Measurements from ENCODE around the gene CD72. TPM values are rescaled to one million over a fixed set of nuclear protein-coding genes. Genes with fewer than 3 reads are reported as not detected.

The CD72 gene, protein sequence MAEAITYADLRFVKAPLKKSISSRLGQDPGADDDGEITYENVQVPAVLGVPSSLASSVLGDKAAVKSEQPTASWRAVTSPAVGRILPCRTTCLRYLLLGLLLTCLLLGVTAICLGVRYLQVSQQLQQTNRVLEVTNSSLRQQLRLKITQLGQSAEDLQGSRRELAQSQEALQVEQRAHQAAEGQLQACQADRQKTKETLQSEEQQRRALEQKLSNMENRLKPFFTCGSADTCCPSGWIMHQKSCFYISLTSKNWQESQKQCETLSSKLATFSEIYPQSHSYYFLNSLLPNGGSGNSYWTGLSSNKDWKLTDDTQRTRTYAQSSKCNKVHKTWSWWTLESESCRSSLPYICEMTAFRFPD
- total RNA-seq (2014; rRNA removed; shearing (Covaris generic)), result 0.43 and 0.63 TPM in 2 replicates
- not detected in 2 replicates for polyA plus RNA-seq (2015; cell fraction: cytosol; rRNA removed)
- 3.9 TPM in 1 of 2 replicates, not detected in the other for polyA plus RNA-seq (2015; cell fraction: nucleus; rRNA removed)

DNA sequence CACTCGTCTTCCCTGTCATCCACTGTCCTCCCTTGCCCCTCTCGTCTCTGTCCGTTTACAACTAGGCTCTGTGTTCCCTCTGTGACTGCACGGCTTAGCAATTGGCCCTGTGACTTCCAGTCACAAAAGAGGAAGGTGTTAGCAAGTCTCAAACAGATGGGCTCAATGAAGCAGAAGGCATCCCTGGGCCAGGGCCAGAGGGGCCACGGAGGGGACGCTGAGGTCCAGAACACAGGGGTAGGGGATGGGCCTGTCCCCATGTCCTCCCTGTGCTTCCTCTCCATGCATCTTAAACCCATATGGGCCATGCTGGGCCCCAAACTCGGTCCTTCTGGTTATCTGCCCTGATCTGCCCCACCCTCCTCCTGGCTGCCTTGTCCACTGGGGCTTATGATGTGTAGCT is at the start of gene CD72:
TSS of gene CD72 (minus strand) at position 89 of the 403 bp plus-strand sequence. CDS start 110 bp downstream, outside the sequence.
- in situ Hi-C loops (cut with HindIII; ENCODE audit: low pct_unique_long_range_greater_than_20kb, low sequenced_read_pairs), result no loop called here

DNA sequence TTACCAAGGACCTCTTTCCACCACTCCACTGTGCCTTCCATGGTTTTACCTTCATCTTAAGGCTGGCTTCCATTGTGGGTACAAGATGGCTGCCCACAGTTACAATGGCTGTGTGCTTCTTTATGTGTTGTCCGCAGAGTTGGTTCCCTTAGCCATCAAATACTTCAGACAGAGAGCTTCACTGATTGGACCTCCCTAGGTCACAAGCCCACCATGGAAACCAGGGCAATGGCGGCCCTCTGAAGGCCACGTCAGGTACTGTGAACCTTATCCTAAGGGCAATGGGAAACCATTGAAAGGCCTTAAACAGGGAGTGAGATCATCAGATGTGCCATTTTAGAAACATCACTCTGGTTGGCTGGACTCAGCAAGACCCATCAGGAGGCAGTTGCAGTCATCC is 49.7 kb upstream of the CD72 start:
- in situ Hi-C loops (cut with HindIII; ENCODE audit: low pct_unique_long_range_greater_than_20kb, low sequenced_read_pairs), result no loop called here
- DNase-seq (ENCODE audit: low read depth, low spot score), result no peak

More for the DNA sequence above, at the start of gene CD72:
- no peak for DNase-seq (ENCODE audit: low read depth, low spot score)

DNA sequence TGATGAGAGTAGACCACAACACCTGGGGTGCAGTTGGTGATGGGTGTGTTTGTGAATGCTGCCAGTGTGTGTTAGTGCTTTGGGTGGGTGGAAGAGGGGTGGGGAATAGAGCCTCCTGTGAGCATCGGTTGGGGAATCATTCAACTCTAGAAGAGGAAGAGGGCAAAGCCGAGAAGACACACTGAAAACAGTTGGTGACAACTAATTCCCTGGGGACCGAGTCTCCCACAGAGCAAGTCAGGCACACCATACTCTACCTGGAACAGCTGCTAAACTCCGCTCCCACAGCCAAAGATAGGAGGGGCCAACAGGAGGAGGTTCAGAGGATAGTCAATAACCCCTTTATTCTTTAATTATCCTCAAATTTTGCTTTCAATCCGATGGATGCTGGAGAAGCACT is 48.3 kb upstream of the CD72 start:
- in situ Hi-C loops (cut with HindIII; ENCODE audit: low pct_unique_long_range_greater_than_20kb, low sequenced_read_pairs), result no loop called here
- DNase-seq (ENCODE audit: low read depth, low spot score), result no peak

DNA sequence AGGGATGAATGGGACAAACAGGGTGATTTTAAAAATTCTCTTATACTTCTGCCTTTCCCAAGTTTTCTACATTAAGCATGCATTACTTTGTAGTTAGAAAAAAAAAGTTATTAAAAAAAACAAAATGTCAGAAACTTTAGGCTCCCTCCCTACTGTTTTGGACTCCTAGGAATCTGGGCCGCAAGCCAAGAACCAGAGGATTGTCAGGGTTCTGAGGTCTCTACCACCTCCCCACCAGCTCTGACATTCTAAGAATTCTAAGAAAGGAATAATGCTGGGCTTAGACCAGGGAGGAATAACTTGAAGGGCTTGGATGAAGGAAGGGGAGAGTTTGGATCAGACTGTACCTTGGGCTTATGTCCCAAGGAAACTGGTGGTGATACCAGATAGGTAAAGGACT is 47.8 kb upstream of the CD72 start:
- in situ Hi-C loops (cut with HindIII; ENCODE audit: low pct_unique_long_range_greater_than_20kb, low sequenced_read_pairs), result no loop called here

DNA sequence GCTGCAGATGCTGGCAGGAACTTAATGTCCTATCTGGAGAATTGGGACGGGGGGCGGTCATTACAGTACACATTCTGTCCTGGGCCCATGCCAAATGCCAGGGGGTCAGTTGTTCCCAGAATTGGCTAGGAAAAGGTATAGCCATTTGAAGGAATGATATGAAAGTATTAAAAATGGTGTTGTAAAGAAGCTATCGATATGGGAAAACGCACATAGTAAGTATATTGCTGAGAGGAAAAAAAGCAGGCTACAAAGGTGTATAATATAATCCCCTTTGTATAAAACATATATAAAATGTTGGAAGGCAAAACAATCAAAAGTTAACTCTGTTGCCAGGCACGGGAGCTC is 47.2 kb upstream of the CD72 start:
- in situ Hi-C loops (cut with HindIII; ENCODE audit: low pct_unique_long_range_greater_than_20kb, low sequenced_read_pairs), result no loop called here
- no peak for DNase-seq (ENCODE audit: low read depth, low spot score)

More for the DNA sequence above, 47.8 kb upstream of the CD72 start:
- DNase-seq (ENCODE audit: low read depth, low spot score), result no peak

DNA sequence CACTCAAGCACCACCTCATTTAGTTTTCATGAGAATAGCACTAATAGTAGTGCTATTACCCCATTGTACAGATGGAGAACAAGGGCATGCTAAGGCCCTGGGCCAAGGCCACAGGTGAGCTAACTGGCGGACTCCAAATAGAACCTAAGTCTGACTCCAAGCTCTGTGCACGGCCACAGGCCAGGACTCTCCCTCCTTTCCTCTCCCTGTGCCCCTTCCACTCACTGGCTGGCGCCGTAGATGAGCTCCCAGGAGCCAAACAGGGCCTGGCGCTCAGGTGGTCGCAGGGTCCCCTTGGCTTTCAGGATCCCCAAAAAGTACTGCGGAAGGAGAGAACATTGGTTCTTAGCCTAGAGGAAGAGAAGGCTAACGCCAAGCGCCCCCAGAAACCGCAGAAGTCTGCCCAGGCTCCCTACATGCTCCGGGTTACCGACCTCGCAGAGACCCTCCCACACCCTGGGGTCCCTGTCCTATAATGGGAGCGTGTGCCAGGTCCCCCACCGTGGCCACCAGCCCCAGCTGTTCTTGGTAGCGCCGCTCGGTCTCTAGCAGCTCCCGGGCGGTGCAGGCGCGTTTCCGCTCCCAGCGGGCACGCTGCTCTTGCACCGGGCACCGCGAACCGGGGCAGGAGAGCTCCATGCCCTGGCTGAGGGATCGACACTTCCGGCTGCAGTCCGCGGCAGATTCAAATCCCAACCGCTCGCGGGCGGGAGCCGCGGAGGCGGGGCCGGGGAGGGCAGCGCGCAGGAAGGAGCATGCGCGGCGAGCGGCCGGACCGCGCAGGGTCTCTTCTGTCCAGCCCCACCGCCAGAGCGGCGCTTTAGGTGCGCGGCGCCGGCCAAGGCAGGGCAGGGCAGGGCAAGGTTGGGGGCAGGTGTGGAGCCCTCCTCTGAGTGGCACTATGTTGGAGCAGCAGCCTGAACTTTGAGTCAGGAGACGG is 46.6 kb upstream of the CD72 start, which contains the start of gene ARHGEF39:
TSS of gene ARHGEF39 (minus strand) at position 665 of the 940 bp plus-strand sequence. CDS start at position 639, 26 bp downstream.
- in situ Hi-C loops (cut with HindIII; ENCODE audit: low pct_unique_long_range_greater_than_20kb, low sequenced_read_pairs), result no loop called here
- peak; percentile 82 for DNase-seq (ENCODE audit: low read depth, low spot score)

DNA sequence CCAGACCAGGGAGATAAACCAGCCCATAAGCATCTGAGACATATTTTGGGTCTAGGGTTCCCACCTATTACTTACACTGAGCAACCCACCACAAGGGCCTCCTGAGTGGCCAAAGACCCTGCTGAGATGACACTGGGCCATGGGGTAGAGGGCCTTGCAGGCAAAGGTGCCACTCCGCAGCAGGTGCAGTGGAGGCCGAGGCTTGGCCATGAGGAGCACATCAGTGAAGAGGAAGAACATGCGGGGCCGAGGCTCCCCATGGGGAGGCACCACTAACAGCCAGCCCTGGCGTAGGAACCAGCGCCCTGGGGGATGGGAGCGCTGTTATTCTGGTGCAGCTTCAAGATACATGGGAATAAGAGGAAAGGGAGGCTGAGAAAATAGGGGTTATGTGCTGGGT is 44.2 kb upstream of the CD72 start:
- in situ Hi-C loops (cut with HindIII; ENCODE audit: low pct_unique_long_range_greater_than_20kb, low sequenced_read_pairs), result no loop called here
- DNase-seq (ENCODE audit: low read depth, low spot score), result no peak

DNA sequence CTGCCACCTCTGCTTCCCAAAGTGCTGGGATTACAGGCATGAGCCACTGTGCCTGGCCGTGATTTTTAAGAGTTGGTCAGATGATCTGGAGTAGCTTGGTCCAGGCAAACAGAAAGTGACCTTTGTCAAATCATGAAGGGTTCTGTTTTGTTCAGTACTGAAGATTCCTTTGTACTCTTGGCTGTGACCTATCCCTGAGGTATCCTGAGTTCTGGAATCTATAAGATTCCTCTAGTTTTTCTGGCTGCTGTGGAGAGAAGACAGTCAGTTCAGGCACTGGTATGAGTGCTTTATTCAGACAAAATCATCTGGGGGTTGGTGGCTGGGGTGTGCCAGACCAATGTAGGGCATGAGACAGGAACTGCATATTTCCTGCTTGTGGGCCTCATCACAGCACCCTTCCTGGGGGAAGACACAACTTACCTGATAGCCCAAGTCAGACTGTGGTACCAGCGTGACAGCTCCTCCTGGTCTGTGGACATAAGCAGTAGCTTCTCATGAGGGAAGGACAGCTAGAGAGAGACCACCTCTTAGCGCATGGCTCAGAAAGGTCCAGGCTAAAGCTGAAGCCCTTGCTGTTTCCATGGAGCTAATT is 43.6 kb upstream of the CD72 start:
- in situ Hi-C loops (cut with HindIII; ENCODE audit: low pct_unique_long_range_greater_than_20kb, low sequenced_read_pairs), result no loop called here
- DNase-seq (ENCODE audit: low read depth, low spot score), result peak; percentile 89

DNA sequence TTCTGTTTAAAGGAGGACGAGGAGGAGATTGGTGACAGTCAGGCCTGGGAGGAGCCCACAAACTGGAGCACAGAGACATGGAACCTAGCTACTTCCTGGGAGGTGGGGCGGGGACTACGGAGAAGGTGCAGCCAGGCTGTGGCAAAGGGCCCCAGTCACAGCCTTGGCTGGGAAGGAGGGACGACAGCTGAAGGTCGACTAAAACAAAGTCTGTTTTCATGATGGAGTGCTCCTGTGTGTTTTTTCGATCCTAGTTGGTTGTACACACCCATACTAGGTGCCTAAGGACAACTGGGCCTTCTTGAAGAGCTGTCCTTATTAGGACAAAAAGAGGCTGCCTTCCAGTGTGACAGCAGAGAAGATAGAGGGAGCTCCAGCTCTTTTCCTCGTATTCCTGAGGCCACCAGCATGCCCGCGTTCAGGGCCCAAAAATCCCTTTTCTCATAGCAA is 42.8 kb upstream of the CD72 start:
- DNase-seq (ENCODE audit: low read depth, low spot score), result peak; percentile 55
- in situ Hi-C loops (cut with HindIII; ENCODE audit: low pct_unique_long_range_greater_than_20kb, low sequenced_read_pairs), result no loop called here

DNA sequence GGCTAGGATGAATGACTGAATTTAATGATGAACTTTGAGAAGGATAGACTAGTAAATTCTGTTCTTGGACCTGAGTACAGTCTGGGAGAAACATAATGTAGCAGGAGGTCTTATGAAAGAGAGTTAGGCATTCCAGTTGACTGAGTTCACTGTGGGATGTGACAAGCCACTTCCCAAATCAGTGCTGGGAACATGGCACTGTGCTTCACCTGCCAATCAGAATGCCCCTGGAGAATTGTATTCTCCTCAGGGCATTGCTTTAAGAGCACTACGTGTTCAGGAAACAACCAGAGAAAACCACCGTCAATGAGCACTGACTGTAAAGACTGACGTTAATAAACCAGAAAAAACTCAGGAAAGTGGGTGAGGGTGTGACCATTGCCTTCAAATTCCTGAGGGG is 41.1 kb upstream of the CD72 start:
- in situ Hi-C loops (cut with HindIII; ENCODE audit: low pct_unique_long_range_greater_than_20kb, low sequenced_read_pairs), result no loop called here
- peak; percentile 58 for DNase-seq (ENCODE audit: low read depth, low spot score)

DNA sequence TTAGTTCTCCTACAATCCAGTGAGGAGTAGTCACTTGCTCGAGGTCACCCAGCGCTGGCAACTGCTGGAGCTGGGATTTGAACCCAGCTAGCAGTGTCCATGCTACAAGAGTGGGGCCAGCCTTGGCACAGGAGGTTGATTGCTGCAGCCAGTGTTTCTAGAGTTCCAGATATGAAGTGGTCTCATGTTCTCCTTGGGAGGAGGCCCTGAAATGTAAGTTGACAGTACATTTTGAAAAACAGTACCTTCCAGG is 40.7 kb upstream of the CD72 start:
- in situ Hi-C loops (cut with HindIII; ENCODE audit: low pct_unique_long_range_greater_than_20kb, low sequenced_read_pairs), result no loop called here
- peak; percentile 53 for DNase-seq (ENCODE audit: low read depth, low spot score)

DNA sequence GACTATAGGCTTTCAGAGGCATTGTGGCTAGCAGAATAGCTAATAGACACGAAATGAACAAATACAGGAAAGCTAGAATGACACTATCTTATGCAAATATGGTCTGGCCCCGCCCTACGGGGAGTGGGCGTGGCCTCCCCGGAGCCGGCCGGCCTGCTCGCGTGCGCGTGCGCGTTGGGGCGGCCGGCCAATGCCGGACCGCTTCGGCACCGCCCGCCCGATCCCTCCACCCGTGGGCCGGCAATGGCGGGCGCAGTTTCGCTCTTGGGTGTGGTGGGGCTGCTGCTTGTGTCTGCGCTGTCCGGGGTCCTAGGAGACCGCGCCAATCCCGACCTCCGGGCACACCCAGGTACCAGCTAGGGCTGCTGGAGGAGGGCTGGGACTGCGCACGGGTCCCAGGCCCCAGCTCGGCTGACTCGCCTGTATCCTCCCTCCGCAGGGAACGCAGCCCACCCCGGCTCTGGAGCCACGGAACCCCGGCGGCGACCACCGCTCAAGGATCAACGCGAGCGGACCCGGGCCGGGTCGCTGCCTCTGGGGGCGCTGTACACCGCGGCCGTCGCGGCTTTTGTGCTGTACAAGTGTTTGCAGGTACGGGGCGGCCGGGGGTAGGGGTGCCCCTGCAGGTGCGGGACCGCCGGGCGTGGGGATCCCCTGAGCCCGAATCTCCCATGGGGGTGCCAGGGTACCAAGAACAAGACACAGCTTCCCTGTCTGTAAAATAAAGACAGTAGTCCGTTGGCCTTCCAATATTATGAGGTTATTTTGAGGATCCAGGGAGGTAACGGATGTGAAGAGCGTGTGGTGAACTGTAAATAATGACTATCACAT is 40.1 kb upstream of the CD72 start, which contains the start of gene CCDC107:
TSS of gene CCDC107 (plus strand) at position 156 of the 831 bp plus-strand sequence. CDS start at position 244, 88 bp downstream.
- peak; percentile 75 for DNase-seq (ENCODE audit: low read depth, low spot score)
- in situ Hi-C loops (cut with HindIII; ENCODE audit: low pct_unique_long_range_greater_than_20kb, low sequenced_read_pairs), result no loop called here

DNA sequence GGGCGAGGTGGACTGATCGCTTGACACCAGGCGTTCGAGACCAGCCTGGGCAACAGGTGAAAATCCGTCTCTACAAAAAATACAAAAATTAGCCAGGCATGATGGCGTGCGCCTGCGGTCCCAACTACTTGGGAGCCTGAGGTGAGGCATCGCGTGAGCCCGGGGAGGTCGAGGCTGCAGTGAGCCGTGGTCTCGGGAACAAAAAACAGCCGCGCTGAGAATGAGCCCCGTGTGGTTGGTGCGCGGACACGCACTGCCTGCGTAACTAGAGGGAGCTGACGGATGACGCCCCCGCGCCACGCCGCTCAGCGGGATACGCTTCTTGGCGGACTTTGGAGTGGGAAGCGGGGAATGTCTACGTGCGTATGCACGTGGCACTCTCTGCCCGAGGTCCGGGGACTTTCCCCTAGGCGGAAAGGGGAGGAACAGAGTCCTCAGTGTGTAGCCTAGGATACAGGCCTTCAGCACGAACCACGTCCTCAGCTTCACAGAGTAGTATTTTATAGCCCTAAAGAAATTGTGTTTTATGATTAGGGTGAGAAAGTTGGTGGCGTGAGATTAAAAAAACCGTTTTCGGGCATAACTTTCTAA is 39.4 kb upstream of the CD72 start, which contains the start of gene RMRP:
TSS of gene RMRP (minus strand) at position 474 of the 591 bp plus-strand sequence.
- in situ Hi-C loops (cut with HindIII; ENCODE audit: low pct_unique_long_range_greater_than_20kb, low sequenced_read_pairs), result no loop called here
- peak; percentile 99 for DNase-seq (ENCODE audit: low read depth, low spot score)

DNA sequence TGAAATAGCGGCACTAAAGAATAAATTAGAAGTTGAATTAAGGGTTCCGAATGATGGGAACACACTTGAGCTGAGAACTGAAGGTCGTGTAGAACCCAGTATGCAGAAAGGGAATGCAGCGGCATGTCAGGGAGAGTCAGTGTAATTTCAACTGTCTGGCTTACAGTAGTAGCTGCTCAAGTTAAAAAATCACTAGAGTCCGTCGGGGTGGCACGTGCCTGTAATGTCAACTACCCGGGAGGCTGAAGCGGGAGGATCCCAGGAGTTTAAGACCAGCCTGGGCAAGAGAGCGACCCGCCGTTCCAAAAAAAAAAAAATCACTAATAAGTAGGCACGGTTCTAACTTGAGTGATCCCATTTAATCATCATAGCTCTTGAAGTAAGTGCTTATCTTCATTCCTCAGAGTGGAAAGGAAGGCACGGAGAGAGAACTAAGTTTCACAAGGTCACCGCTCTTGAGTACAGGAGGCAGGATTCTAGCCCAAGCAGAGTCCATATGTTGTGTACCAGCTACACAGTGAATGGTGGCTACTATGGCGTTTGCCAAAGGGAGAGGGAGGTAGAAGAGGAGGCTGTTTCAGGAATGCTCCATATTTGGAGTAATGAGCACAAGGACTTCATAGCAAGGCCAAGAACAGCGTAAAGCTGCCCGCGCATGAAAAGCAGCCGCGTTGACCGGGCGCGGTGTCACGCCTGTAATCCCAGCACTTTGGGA is 38.8 kb upstream of the CD72 start:
- no peak for DNase-seq (ENCODE audit: low read depth, low spot score)
- in situ Hi-C loops (cut with HindIII; ENCODE audit: low pct_unique_long_range_greater_than_20kb, low sequenced_read_pairs), result no loop called here

DNA sequence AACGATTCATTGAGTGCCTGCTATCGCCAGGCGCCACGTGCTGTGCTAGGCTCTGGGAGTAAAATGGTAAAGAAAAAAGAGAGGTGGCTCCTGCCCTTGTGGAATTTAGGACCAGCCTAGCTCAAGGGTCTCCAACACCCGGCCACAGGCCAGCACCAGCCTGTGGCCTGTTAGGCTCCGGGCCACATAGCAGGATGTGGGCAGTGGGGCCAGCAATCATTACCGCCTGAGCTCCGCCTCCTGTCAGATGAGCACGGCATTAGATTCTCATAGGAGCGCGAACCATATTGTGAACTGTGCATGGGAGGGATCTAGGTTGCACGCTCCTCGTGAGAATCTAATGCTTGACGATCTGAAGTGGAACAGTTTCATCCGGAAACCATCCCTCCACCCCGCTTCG is 38.1 kb upstream of the CD72 start:
- in situ Hi-C loops (cut with HindIII; ENCODE audit: low pct_unique_long_range_greater_than_20kb, low sequenced_read_pairs), result no loop called here
- DNase-seq (ENCODE audit: low read depth, low spot score), result no peak

DNA sequence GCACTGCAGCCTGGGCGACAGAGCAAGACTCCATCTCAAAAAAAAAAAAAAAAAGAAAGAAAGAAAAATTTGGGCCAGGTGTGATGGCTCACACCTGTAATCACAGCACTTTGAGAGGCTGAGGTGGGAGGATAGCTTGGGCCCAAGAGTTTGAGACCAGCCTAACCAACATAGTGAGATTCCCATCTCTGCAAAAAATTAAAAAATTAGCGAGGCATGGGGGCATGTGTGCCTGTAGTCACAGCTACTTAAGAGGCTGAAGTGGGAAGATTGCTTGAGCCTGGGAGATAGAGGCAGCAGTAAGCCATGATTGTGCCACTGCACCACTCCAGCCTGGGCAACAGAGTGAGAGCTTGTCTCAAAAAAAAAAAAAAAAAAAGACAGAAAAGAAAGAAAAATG is 35.4 kb upstream of the CD72 start:
- in situ Hi-C loops (cut with HindIII; ENCODE audit: low pct_unique_long_range_greater_than_20kb, low sequenced_read_pairs), result no loop called here

More for the DNA sequence above, 35.4 kb upstream of the CD72 start:
- DNase-seq (ENCODE audit: low read depth, low spot score), result no peak

Data from SK-MEL-5 (cell line).